ENCODE results near the gene ZNF609. TPM values are rescaled to one million over a fixed set of nuclear protein-coding genes. Genes with fewer than 3 reads are reported as not detected.

ZNF609 gene
- total and polyA plus RNA-seq, 10 of the 15 experiments (the other 5 are each of a cell fraction or from before 2014, with no cell fraction given) = 5.1 to 35.3 (median 13.6) TPM

- TF ChIP-seq GABPA (IDR thresholded peaks at IDR 0.05; ENCODE audit: low read depth) (no peak), ZNF24 (IDR thresholded peaks at IDR 0.05) (no peak), NFYA (IDR thresholded peaks at IDR 0.05; ENCODE audit: borderline replicate concordance, low read depth, low read length) (no peak), TCF3 (IDR thresholded peaks at IDR 0.05; ENCODE audit: borderline replicate concordance, insufficient read depth, low read depth, low read length) (no peak), SRF (IDR thresholded peaks at IDR 0.05; ENCODE audit: low read depth in 2 of 2, low read length in 2 of 2) (no peak), STAT1 (conservative IDR thresholded peaks at IDR 0.05) (no peak), KDM1A (IDR thresholded peaks at IDR 0.05; ENCODE audit: borderline replicate concordance) (no peak), ASH2L (IDR thresholded peaks at IDR 0.05; ENCODE audit: borderline replicate concordance, low read depth) (no peak), ZBTB33 (IDR thresholded peaks at IDR 0.05) (no peak), CBX5 (IDR thresholded peaks at IDR 0.05; ENCODE audit: low read depth) (no peak), DPF2 (IDR thresholded peaks at IDR 0.05) (no peak)
Observed at GRCh38 chr15:64536244-64536836, 76.0 kb downstream of the ZNF609 start (continued).

- POLR2A ChIA-PET = interaction anchor here (0.7 kb wide), 1 partner anchor 60 kb away, joined by 3 read pairs; no protein-coding TSS in a partner anchor
- RAD21 ChIA-PET (ENCODE audit: unreplicated experiment) = interaction anchor here (0.7 kb wide), 1 partner anchor 643 kb away, joined by 4 read pairs; no protein-coding TSS in a partner anchor
- Histone ChIP-seq H3K4me1 (ENCODE audit: control insufficient read depth, insufficient read depth, low read length) (no peaks in the 10 kb centered on the region), H3K79me2 (ENCODE audit: control insufficient read depth, insufficient read depth, low read length) (peaks cover 39% of the 10 kb centered on the region), H2AFZ (ENCODE audit: control insufficient read depth, low read depth, low read length) (no peak overlapping the region), H3K27me3 (replicated peaks in 1 of 2; ENCODE audit: control insufficient read depth in 2 of 2, insufficient read depth in 2 of 2, low read length in 1 of 2) (no peaks in the 10 kb centered on the region), H3K9ac (ENCODE audit: control insufficient read depth, insufficient read depth, low read length) (no peak overlapping the region), H3K4me3 (no peak overlapping the region), H3K27ac (ENCODE audit: control insufficient read depth, insufficient read depth) (no peak overlapping the region), H3K36me3 (ENCODE audit: control insufficient read depth in 2 of 2, insufficient read depth in 2 of 2, low read length in 1 of 2) (no peaks in the 10 kb centered on the region), H3K4me2 (ENCODE audit: control insufficient read depth, insufficient read depth) (no peak overlapping the region), H3K9me3 (replicated peaks; ENCODE audit: control insufficient read depth, insufficient read depth, low read length) (no peaks in the 10 kb centered on the region), H4K20me1 (ENCODE audit: control insufficient read depth, insufficient read depth) (no peaks in the 10 kb centered on the region)
- CTCF ChIA-PET = no interaction called here
- in situ Hi-C loops (cut with MboI) = no loop called here
- ATAC-seq = no peak
- DNase-seq (ENCODE audit: low read depth, low spot score) = no peak
- 100% methylated on average over 1 of the region's 1 CpG for WGBS (ENCODE audit: insufficient coverage, insufficient replicate concordance, low lambda C conversion rate, missing lambda C conversion rate)
- no peak for FAIRE-seq
- BruUV-seq (replicated peaks) = TSS peak; percentile 19
- intact Hi-C loops (cut with micrococcal nuclease; ENCODE audit: unreplicated experiment) = no loop called here
- SMC1A ChIA-PET (ENCODE audit: uncharacterized antibody, unreplicated experiment) = interaction anchor here (0.7 to 1.2 kb wide), 2 partner anchors 92 to 328 kb away, joined by 3 read pairs; no protein-coding TSS in a partner anchor
- TF ChIP-seq NR2C2 (IDR thresholded peaks at IDR 0.05; ENCODE audit: borderline replicate concordance, control insufficient read depth, insufficient read length, low read depth) (no peak), TARDBP (IDR thresholded peaks at IDR 0.05; ENCODE audit: borderline replicate concordance) (no peak), SMC3 (IDR thresholded peaks at IDR 0.05; ENCODE audit: borderline replicate concordance, low read length) (no peak), HCFC1 (IDR thresholded peaks at IDR 0.05; ENCODE audit: low read length) (no peak), POU2F2 (IDR thresholded peaks at IDR 0.05; ENCODE audit: borderline replicate concordance, low read depth, low read length) (no peak), ZNF592 (IDR thresholded peaks at IDR 0.05) (no peak), KLF5 (IDR thresholded peaks at IDR 0.05; ENCODE audit: partially characterized antibody) (no peak)
Observed at GRCh38 chr15:64542091-64542490, 81.7 kb downstream of the ZNF609 start.
